Heart left ventricle (tissue), 13 donors: ENCODE measurements around the gene ACOT4.

ENCODE experiments used
- POLR2A ChIP-seq, 2 donors: fragments of 450-650 bp; IDR thresholded peaks; one replicate each; pipeline ENCODE4 v1.6.1; 2017; ENCODE audit warnings: antibody characterized with exemption in 2 of 2, mild to moderate bottlenecking in 2 of 2, moderate library complexity in 2 of 2
- TF ChIP-seq, protein P1 (sequence below), 12 donors: fragments of 200-600 bp; sonication (generic) in 4 of 12; IDR thresholded peaks; one replicate each; pipeline versions ENCODE4 v1.5.0 to v1.8.0; 2018 to 2022; ENCODE audit warnings: antibody characterized with exemption in 12 of 12, mild to moderate bottlenecking in 5 of 12
- donor health status: ischemic (EF 13 %, LVEDD 7.1; RV severe dilation, severe dysfunction).
- donor health status: DM: no; HTN: yes; CAD: no.
- donor health status: DM: no; HTN: no; CAD: no.
- donor health status: ischemic (EF 25% LVEDD 6.9; RV normal size, moderate dysfunction).
- donor health status: ischemic (EF 25% LVEDD 5.7; RV mildly dilated, moderate dysfunction).
- donor health status: ischemic (EF 35%, LVEDD 5.7; RV mildly dilated, moderate dysfunction).
- donor health status: nonischemic (EF 11% LVEDD 7.7; RV severe dilation, severe dysfunction).
- donor health status: DM: yes; HTN: yes; CAD: no.
- donor health status: PGD.
- donor health status: ischemic (EF 29% LVEDD 5.4; RV normal size, mild dysfunction).
- donor health status: nonischemic (EF 23%, LVEDD 6.1; RV moderate dilation, normal function).

DNA sequence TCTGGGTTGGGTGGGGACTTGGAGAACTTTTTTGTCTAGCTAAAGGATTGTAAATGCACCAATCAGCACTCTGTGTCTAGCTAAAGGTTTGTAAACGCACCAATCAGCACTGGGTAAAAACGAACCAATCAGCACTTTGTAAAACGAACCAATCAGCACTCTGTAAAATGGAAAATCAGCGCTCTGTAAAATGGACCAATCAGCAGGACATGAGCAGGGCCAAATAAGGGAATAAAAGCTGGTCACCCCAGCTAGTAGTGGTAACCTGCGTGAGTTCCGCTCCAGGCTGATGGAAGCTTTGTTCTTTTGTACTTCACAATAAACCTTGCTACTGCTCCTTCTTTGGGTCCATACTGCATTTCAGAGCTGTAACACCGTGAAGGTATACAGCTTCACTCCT, 24.3 kb upstream of the ACOT4 start:
- TF ChIP-seq, protein P1, sequence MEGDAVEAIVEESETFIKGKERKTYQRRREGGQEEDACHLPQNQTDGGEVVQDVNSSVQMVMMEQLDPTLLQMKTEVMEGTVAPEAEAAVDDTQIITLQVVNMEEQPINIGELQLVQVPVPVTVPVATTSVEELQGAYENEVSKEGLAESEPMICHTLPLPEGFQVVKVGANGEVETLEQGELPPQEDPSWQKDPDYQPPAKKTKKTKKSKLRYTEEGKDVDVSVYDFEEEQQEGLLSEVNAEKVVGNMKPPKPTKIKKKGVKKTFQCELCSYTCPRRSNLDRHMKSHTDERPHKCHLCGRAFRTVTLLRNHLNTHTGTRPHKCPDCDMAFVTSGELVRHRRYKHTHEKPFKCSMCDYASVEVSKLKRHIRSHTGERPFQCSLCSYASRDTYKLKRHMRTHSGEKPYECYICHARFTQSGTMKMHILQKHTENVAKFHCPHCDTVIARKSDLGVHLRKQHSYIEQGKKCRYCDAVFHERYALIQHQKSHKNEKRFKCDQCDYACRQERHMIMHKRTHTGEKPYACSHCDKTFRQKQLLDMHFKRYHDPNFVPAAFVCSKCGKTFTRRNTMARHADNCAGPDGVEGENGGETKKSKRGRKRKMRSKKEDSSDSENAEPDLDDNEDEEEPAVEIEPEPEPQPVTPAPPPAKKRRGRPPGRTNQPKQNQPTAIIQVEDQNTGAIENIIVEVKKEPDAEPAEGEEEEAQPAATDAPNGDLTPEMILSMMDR (IDR thresholded peaks at IDR 0.05), result no peak
- TF ChIP-seq POLR2A (IDR thresholded peaks at IDR 0.05), result no peak
